ENCODE data around the gene MYH9. TPM values are rescaled to one million over a fixed set of nuclear protein-coding genes. Genes with fewer than 3 reads are reported as not detected.

Gene MYH9
- total RNA-seq, 1 experiment from 2014 or later: 758 TPM

DNA sequence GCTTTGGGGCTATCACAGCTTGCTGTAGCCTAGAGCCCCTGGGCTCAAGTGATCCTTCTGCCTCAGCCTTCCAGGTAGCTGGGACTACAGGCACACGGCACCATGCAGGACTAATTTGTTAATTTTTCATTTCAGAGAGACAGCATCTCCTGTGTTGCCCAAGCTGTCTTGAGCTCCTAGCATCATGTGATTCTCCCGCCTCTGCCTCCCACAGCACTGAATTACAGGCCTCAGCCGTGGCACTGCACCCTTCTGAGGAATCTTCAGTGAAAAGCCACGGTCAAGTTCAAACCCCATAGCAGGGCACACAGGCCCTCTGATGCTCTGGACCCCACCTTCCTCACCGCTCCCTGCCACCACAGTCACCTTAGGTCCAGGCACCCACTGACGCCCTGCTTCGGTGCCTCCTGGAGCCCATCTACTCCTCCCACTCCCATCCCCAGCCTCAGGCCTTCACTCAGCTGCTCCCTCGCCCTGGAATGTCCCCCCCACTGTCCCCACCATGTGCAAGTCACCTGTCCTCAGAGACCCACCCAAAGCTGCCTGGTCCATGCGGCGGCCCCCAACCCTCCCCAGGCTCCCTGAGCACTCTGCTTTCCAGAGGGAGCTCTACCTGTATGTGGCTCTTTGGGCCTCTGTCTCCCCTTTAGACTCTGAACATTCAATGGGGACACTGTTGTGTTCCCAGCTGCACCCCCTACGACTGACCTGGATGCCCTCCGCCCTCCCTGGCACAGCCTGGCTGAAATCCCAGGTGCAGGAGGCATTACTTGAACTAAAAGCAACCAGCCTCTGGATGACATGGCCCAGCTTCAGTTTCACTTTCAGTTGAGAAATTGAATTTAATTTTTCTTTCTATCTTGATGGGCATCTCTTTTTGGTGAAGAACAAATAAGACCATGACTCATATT lies 150.1 kb downstream of the MYH9 start:
- Histone ChIP-seq H3K27me3 (ENCODE audit: insufficient read depth, low read depth) (no peaks in the 10 kb centered on the region), H4K20me1 (ENCODE audit: insufficient read depth) (no peaks in the 10 kb centered on the region), H3F3A (ENCODE audit: insufficient read depth, low read depth) (peaks cover 6% of the 10 kb centered on the region; the same call in 1 of the 2 replicates), H3K4me1 (replicated peaks; ENCODE audit: insufficient read depth) (peaks cover 21% of the 10 kb centered on the region), H3K79me2 (ENCODE audit: low read depth) (peaks cover 24% of the 10 kb centered on the region), H3K27ac (peak overlapping the region; percentile 48; the same call in 1 of the 2 replicates), H3K4me2 (peak overlapping the region; percentile 89), H3K9me2 (ENCODE audit: insufficient read depth) (no peaks in the 10 kb centered on the region), H2AFZ (no peak overlapping the region), H3K4me3 (peak overlapping the region; percentile 70; the same call in 1 of the 2 replicates), H3K36me3 (ENCODE audit: low read depth) (no peaks in the 10 kb centered on the region), H3K9me3 (ENCODE audit: insufficient read depth, low read depth) (no peaks in the 10 kb centered on the region)
- ChIA-PET CTCF (interaction anchor here (0.7 kb wide), 1 partner anchor 15 kb away, joined by 3 read pairs; the partner anchor contains the start of gene APOL1), POLR2A (ENCODE audit: unreplicated experiment) (no interaction called here)
- DNase-seq: peak in 1 of 2 experiments; percentile 48
- no peak for TF ChIP-seq CTCF (conservative IDR thresholded peaks at IDR 0.05)
- TF ChIP-seq EZH2 (IDR thresholded peaks at IDR 0.05; ENCODE audit: low read depth): no peak
- BruUV-seq (replicated peaks): no TSS peak
- intact Hi-C loops (cut with micrococcal nuclease; ENCODE audit: unreplicated experiment): loop anchor here (5.0 kb wide), 1 partner anchor 35 kb away; the partner anchor contains the start of gene APOL4

DNA sequence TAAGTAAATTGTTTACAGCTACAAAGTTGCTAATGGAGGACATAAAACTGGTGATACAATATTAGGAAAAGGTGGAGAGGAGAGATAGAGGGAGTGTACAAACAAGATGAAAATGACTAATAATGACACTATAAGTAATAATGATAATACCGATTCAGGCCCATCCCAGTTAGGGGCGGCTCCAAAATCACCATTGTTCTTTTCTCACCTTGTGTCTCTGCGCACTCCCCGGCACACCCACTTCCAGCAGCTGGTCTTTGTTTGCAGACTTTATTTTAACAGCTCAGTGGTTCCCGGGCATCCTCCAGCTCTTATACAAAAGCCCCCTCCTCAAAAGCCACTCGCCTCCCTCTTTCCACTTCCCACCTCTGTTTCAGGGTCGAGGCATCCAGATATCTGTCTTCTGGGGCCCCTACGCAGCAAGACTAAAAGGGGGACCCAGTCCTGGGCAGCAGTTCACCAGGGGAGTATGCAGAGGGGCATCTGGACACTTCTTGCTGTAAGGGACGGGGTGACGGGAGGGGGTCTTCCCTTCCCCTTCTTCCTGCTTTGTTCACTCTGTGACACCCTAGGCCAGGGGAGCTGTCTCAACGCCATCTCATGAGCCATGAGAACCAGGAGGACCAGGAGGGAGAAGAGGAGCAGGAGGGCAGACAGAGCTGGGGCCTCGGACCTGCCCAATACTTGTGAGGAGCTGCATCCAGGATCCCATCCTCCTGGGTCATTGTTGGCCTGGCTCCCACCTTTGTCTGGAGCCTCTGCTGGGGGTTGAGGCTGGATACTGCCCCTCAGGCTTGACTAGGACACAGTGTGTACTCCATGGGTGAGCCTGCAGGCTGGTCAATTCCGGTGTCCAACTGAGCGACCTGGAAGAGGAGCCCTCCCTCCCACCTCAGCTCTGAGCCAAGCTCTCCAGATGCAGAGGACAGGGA lies 151.1 kb downstream of the MYH9 start:
- no peak for DNase-seq
- intact Hi-C loops (cut with micrococcal nuclease; ENCODE audit: unreplicated experiment): loop anchor here (5.0 kb wide), 1 partner anchor 34 kb away; the partner anchor contains the start of gene APOL4
- H3K4me2 ChIP-seq: no peak overlapping the region
- H3K9me3 ChIP-seq (ENCODE audit: insufficient read depth, low read depth): no peaks in the 10 kb centered on the region
- H3K9me2 ChIP-seq (ENCODE audit: insufficient read depth): no peaks in the 10 kb centered on the region
- POLR2A ChIA-PET (ENCODE audit: unreplicated experiment): no interaction called here
- H3K36me3 ChIP-seq (ENCODE audit: low read depth): no peaks in the 10 kb centered on the region
- CTCF ChIA-PET: no interaction called here
- H3K4me3 ChIP-seq: no peak overlapping the region
- TF ChIP-seq EZH2 (IDR thresholded peaks at IDR 0.05; ENCODE audit: low read depth): no peak
- no peak for TF ChIP-seq CTCF (conservative IDR thresholded peaks at IDR 0.05)
- H2AFZ ChIP-seq: no peak overlapping the region
- peaks cover 21% of the 10 kb centered on the region for H3K4me1 ChIP-seq (replicated peaks; ENCODE audit: insufficient read depth)
- H4K20me1 ChIP-seq (ENCODE audit: insufficient read depth): no peaks in the 10 kb centered on the region
- no peak overlapping the region for H3K27ac ChIP-seq
- no TSS peak for BruUV-seq (replicated peaks)
- no peaks in the 10 kb centered on the region for H3K27me3 ChIP-seq (ENCODE audit: insufficient read depth, low read depth)
- peaks cover 24% of the 10 kb centered on the region for H3K79me2 ChIP-seq (ENCODE audit: low read depth)
- peaks cover 6% of the 10 kb centered on the region; the same call in 1 of the 2 replicates for H3F3A ChIP-seq (ENCODE audit: insufficient read depth, low read depth)

DNA sequence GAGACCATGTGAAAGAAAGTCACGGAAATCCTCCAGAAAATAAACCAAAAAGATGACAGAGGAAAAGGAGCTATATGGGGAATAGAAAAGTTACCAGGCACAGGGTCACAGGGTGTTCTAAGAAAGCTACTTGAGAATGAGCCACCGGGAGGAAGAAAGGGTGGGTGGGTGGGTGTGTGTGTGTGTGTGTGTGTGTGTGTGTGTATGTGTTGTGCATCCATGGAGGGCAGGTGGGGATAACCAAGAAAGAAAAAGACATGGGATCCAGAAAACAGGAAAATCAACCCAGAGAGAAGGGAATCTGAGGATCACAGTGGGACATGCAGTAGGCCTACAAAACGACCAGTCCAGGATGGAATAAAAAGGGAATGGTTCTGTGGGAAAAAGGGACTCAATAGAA lies 152.2 kb downstream of the MYH9 start:
- intact Hi-C loops (cut with micrococcal nuclease; ENCODE audit: unreplicated experiment): loop anchor here (5.0 kb wide), 1 partner anchor 33 kb away; the partner anchor contains the start of gene APOL4
- Histone ChIP-seq H3K9me2 (ENCODE audit: insufficient read depth) (no peaks in the 10 kb centered on the region), H3K36me3 (ENCODE audit: low read depth) (no peaks in the 10 kb centered on the region), H2AFZ (no peak overlapping the region), H3F3A (ENCODE audit: insufficient read depth, low read depth) (peaks cover 6% of the 10 kb centered on the region; the same call in 1 of the 2 replicates), H3K27me3 (ENCODE audit: insufficient read depth, low read depth) (no peaks in the 10 kb centered on the region), H3K4me1 (replicated peaks; ENCODE audit: insufficient read depth) (peaks cover 21% of the 10 kb centered on the region), H3K9me3 (ENCODE audit: insufficient read depth, low read depth) (no peaks in the 10 kb centered on the region), H3K4me3 (no peak overlapping the region), H3K79me2 (ENCODE audit: low read depth) (peaks cover 24% of the 10 kb centered on the region), H3K4me2 (no peak overlapping the region), H4K20me1 (ENCODE audit: insufficient read depth) (no peaks in the 10 kb centered on the region), H3K27ac (no peak overlapping the region)
- no TSS peak for BruUV-seq (replicated peaks)
- no peak for DNase-seq
- CTCF ChIA-PET: no interaction called here
- POLR2A ChIA-PET (ENCODE audit: unreplicated experiment): no interaction called here
- no peak for TF ChIP-seq CTCF (conservative IDR thresholded peaks at IDR 0.05)
